H9 (cell line): ENCODE data around the gene NRP2. TPM values are rescaled to one million over a fixed set of nuclear protein-coding genes. Genes with fewer than 3 reads are reported as not detected.

Experiments
- DNase-seq: peaks from one replicate; pipeline ENCODE4 v3.0.0-alpha.2; 2017
- H2AFZ ChIP-seq: one replicate; pipeline ENCODE4 v1.6.1; 2013; ENCODE audit warnings: mild to moderate bottlenecking, low read length, control low read depth, moderate library complexity
- H2AK5ac ChIP-seq: 2 replicates; pipeline ENCODE4 v1.6.1; 2013; ENCODE audit warnings: low read length, control low read depth, mixed read lengths; ENCODE audit not compliant: insufficient read length
- H2BK120ac ChIP-seq: one replicate; pipeline ENCODE4 v1.6.1; 2013; ENCODE audit warnings: low read depth, mild to moderate bottlenecking, low read length, control low read depth, inconsistent platforms; ENCODE audit not compliant: poor library complexity, severe bottlenecking
- H2BK12ac ChIP-seq: 2 replicates; pipeline ENCODE4 v1.6.1; 2013; ENCODE audit warnings: low read length, control low read depth, mixed read lengths, low read depth; ENCODE audit not compliant: insufficient read length
- H2BK15ac ChIP-seq: 2 replicates; pipeline ENCODE4 v1.6.1; 2013; ENCODE audit warnings: low read depth, low read length, control low read depth
- H2BK20ac ChIP-seq: one replicate; pipeline ENCODE4 v1.6.1; 2013; ENCODE audit warnings: low read depth, mild to moderate bottlenecking, low read length, control low read depth, inconsistent platforms; ENCODE audit not compliant: poor library complexity, severe bottlenecking
- H2BK5ac ChIP-seq: 2 replicates; pipeline ENCODE4 v1.6.1; 2013; ENCODE audit warnings: low read length, control low read depth, mixed read lengths; ENCODE audit not compliant: insufficient read length
- H3K14ac ChIP-seq: 2 replicates; pipeline ENCODE4 v1.6.1; 2013; ENCODE audit warnings: low read length, control low read depth; ENCODE audit not compliant: insufficient read depth
- H3K18ac ChIP-seq: 2 replicates; pipeline ENCODE4 v1.6.1; 2013; ENCODE audit warnings: low read depth, mild to moderate bottlenecking, mixed read lengths, low read length, control low read depth; ENCODE audit not compliant: insufficient read length
- H3K23ac ChIP-seq: 2 replicates; pipeline ENCODE4 v1.6.1; 2013; ENCODE audit warnings: low read length, control low read depth, mixed read lengths, low read depth; ENCODE audit not compliant: insufficient read length
- H3K23me2 ChIP-seq: 2 replicates; pipeline ENCODE4 v1.6.1; 2013; ENCODE audit warnings: low read depth, mild to moderate bottlenecking, mixed read lengths, low read length, control low read depth; ENCODE audit not compliant: insufficient read length, poor library complexity, severe bottlenecking
- H3K27ac ChIP-seq: 2 replicates; pipeline ENCODE4 v1.5.1; 2013; ENCODE audit warnings: low read length, control low read depth, mixed read lengths, low read depth; ENCODE audit not compliant: insufficient read length
- H3K27me3 ChIP-seq: 2 replicates; pipeline ENCODE4 v1.6.1; 2013; ENCODE audit warnings: low read length, control low read depth, inconsistent platforms; ENCODE audit not compliant: insufficient read depth
- H3K4ac ChIP-seq: 2 replicates; pipeline ENCODE4 v1.6.1; 2013; ENCODE audit warnings: low read depth, mild to moderate bottlenecking, control low read depth, inconsistent platforms, low read length, moderate library complexity
- H3K4me1 ChIP-seq: 2 replicates; pipeline ENCODE4 v1.6.1; 2013; ENCODE audit warnings: low read length, control low read depth, inconsistent platforms; ENCODE audit not compliant: insufficient read depth
- H3K4me2 ChIP-seq: 2 replicates; pipeline ENCODE4 v1.6.1; 2013; ENCODE audit warnings: low read length, control low read depth, mixed read lengths; ENCODE audit not compliant: insufficient read length, insufficient read depth
- H3K56ac ChIP-seq: 2 replicates; pipeline ENCODE4 v1.6.1; 2013; ENCODE audit warnings: low read depth, mild to moderate bottlenecking, mixed read lengths, low read length, control low read depth; ENCODE audit not compliant: insufficient read length
- H3K79me1 ChIP-seq: 2 replicates; pipeline ENCODE4 v1.6.1; 2013; ENCODE audit warnings: low read depth, mild to moderate bottlenecking, moderate library complexity, low read length, control low read depth, inconsistent platforms; ENCODE audit not compliant: insufficient read depth, poor library complexity, severe bottlenecking
- H3K79me2 ChIP-seq: 2 replicates; pipeline ENCODE4 v1.6.1; 2013; ENCODE audit warnings: low read length, control low read depth, inconsistent platforms; ENCODE audit not compliant: insufficient read depth
- H3K9ac ChIP-seq: 2 replicates; pipeline ENCODE4 v1.6.1; 2013; ENCODE audit warnings: low read length, control low read depth, mixed read lengths; ENCODE audit not compliant: insufficient read length; ENCODE audit errors: extremely low read depth
- H3K9me3 ChIP-seq: one replicate; pipeline ENCODE4 v1.6.1; 2013; ENCODE audit warnings: low read depth, low read length, inconsistent platforms; ENCODE audit not compliant: control insufficient read depth
- H3T11ph ChIP-seq: one replicate; pipeline ENCODE4 v1.6.1; 2013; ENCODE audit warnings: mild to moderate bottlenecking, low read length, control low read depth, inconsistent platforms
- H4K20me1 ChIP-seq: one replicate; pipeline ENCODE4 v1.6.1; 2013; ENCODE audit not compliant: control insufficient read depth, insufficient read length, insufficient read depth
- H4K5ac ChIP-seq: 2 replicates; pipeline ENCODE4 v1.6.1; 2013; ENCODE audit warnings: low read depth, mild to moderate bottlenecking, mixed read lengths, low read length, control low read depth; ENCODE audit not compliant: insufficient read length
- H4K8ac ChIP-seq: replicated peaks from 2 replicates; pipeline ENCODE4 v1.6.1; 2013; ENCODE audit warnings: low read length, control low read depth, mixed read lengths, low read depth; ENCODE audit not compliant: insufficient read length
- H4K91ac ChIP-seq: 2 replicates; pipeline ENCODE4 v1.6.1; 2013; ENCODE audit warnings: low read depth, mild to moderate bottlenecking, moderate library complexity, mixed read lengths, low read length, control low read depth; ENCODE audit not compliant: insufficient read length
- H3K27ac Mint-ChIP-seq, 3 experiments: 2 replicates in 2 of 3; 3 replicates in 1 of 3; pipeline ENCODE4 v1.8.0; 2020 to 2021; ENCODE audit warnings: mixed read lengths in 3 of 3, mild to moderate bottlenecking in 1 of 3, moderate library complexity in 1 of 3
- H3K27me3 Mint-ChIP-seq: 2 replicates; pipeline ENCODE4 v1.8.0; 2021; ENCODE audit warnings: low read depth, mild to moderate bottlenecking, moderate library complexity, mixed read lengths
- H3K36me3 Mint-ChIP-seq, 3 experiments: 2 replicates in 2 of 3; 3 replicates in 1 of 3; pipeline ENCODE4 v1.8.0; 2020 to 2021; ENCODE audit warnings: low read depth in 3 of 3, mixed read lengths in 3 of 3; ENCODE audit not compliant: insufficient read depth in 1 of 3
- H3K4me1 Mint-ChIP-seq, 2 experiments: 2 replicates each; pipeline ENCODE4 v1.8.0; 2020; ENCODE audit warnings: mixed read lengths in 2 of 2
- H3K4me3 Mint-ChIP-seq, 2 experiments: 2 replicates in 1 of 2; 3 replicates in 1 of 2; pipeline ENCODE4 v1.8.0; 2020 to 2021; ENCODE audit warnings: mild to moderate bottlenecking in 2 of 2, mixed read lengths in 2 of 2, moderate library complexity in 1 of 2
- H3K9me3 Mint-ChIP-seq, 2 experiments: 2 replicates in 1 of 2; 3 replicates in 1 of 2; pipeline ENCODE4 v1.8.0; 2020; ENCODE audit warnings: mild to moderate bottlenecking in 2 of 2, mixed read lengths in 2 of 2, moderate library complexity in 1 of 2
- WGBS: extraction: QIAGEN DNeasy Blood & Tissue Kit; methylation state at CpG from one replicate; pipeline ENCODE4 v1.1.7; 2013; ENCODE audit warnings: missing lambda C conversion rate, low lambda C conversion rate, mixed read lengths; ENCODE audit not compliant: insufficient read length; ENCODE audit errors: extremely low coverage; 5-methylcytosine and 5-hydroxymethylcytosine counted together
- total RNA-seq: library from RNA; stranded (reverse); gene quantifications from 2 replicates; pipeline ENCODE4 v1.2.1, GENCODE V29; 2021
- TF ChIP-seq, protein P1 (sequence below): fragments of 200-600 bp; sonication (generic); conservative IDR thresholded peaks from 3 replicates; pipeline ENCODE4 v1.8.0; 2021; ENCODE audit warnings: antibody characterized with exemption, mild to moderate bottlenecking

The NRP2 gene
- total RNA-seq, 1 experiment from 2014 or later: 19.7 TPM

DNA sequence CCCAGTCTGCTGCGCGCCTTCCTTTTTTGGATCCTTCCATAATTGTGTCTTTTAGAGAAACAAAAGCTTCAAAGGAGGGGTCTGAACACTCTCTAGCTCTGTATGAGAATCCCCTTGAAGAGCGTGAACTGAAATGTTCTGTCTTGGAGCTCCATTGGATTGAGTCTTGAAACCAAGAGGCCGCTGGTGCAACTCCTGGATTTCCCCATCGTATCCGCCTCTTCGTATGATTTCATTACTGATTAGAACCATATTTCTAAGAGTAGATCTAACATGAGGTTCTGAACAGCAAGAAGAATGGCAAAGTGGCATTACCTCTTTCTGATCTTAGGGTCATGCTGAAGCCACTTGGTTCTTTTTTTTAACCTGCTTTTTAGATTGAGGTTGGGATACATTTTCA lies 31.4 kb upstream of the NRP2 start:
- Histone ChIP-seq H3K79me1 (no peaks in the 10 kb centered on the region), H4K20me1 (no peaks in the 10 kb centered on the region), H3K23me2 (no peaks in the 10 kb centered on the region), H3K4me1 (peaks cover 9% of the 10 kb centered on the region), H4K91ac (no peak overlapping the region), H3K79me2 (no peaks in the 10 kb centered on the region), H3K23ac (no peak overlapping the region), H3K14ac (no peak overlapping the region), H4K8ac (no peak overlapping the region), H3K9ac (no peak overlapping the region), H3K9me3 (no peaks in the 10 kb centered on the region), H3K56ac (no peak overlapping the region), H3K4me2 (no peak overlapping the region), H2BK12ac (no peak overlapping the region), H3K27me3 (no peaks in the 10 kb centered on the region), H3K18ac (no peak overlapping the region), H2BK120ac (no peak overlapping the region), H3T11ph (no peak overlapping the region), H3K27ac (no peak overlapping the region), H2BK20ac (no peak overlapping the region), H2AK5ac (no peak overlapping the region), H2BK15ac (no peak overlapping the region), H3K4ac (no peak overlapping the region), H2AFZ (no peak overlapping the region), H2BK5ac (no peak overlapping the region), H4K5ac (no peak overlapping the region)
- Mint-ChIP-seq H3K9me3 (no peaks in the 10 kb centered on the region), H3K27me3 (peaks cover 4% of the 10 kb centered on the region; the same call in 1 of the 2 replicates), H3K4me3 (no peak overlapping the region), H3K27ac (no peak overlapping the region; a peak in 1 of 7 replicates), H3K4me1 (peaks cover 36 to 39% of the 10 kb centered on the region in 2 experiments), H3K36me3 (peaks cover 0 to 3% (median 3%) of the 10 kb centered on the region in 3 experiments; a peak in 2 of 7 replicates)
- no CpG with 5 or more reads among the region's 7 CpGs for WGBS
- DNase-seq: no peak
- TF ChIP-seq, protein P1, sequence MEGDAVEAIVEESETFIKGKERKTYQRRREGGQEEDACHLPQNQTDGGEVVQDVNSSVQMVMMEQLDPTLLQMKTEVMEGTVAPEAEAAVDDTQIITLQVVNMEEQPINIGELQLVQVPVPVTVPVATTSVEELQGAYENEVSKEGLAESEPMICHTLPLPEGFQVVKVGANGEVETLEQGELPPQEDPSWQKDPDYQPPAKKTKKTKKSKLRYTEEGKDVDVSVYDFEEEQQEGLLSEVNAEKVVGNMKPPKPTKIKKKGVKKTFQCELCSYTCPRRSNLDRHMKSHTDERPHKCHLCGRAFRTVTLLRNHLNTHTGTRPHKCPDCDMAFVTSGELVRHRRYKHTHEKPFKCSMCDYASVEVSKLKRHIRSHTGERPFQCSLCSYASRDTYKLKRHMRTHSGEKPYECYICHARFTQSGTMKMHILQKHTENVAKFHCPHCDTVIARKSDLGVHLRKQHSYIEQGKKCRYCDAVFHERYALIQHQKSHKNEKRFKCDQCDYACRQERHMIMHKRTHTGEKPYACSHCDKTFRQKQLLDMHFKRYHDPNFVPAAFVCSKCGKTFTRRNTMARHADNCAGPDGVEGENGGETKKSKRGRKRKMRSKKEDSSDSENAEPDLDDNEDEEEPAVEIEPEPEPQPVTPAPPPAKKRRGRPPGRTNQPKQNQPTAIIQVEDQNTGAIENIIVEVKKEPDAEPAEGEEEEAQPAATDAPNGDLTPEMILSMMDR: no peak
